Fibroblast of pulmonary artery (primary cell): ENCODE data around the gene NLRC5.
"Not testable (repeated sequence)": the region's sequence is repeated elsewhere in the genome, so short reads cannot be mapped to it uniquely, and the experiment has no call there.

Experiments used
- DNase-seq: peaks from one replicate; pipeline ENCODE4 v3.0.0-alpha.2; 2010; ENCODE audit warnings: low read depth
- H3K4me3 ChIP-seq: replicated peaks from 2 replicates; pipeline ENCODE4 v1.5.1; 2011; ENCODE audit warnings: low read depth, mild to moderate bottlenecking, control low read depth, low read length, moderate library complexity
- CTCF ChIP-seq: IDR thresholded peaks from 2 replicates; pipeline ENCODE4 v1.5.1; 2011; ENCODE audit warnings: mild to moderate bottlenecking, control low read depth, low read length, inconsistent platforms; ENCODE audit errors: missing control alignments

NLRC5 gene

GRCh38 chr16:56982695-56983094 is 6.7 kb upstream of the NLRC5 start:
- no peak for DNase-seq
- no peak overlapping the region for H3K4me3 ChIP-seq
- TF ChIP-seq CTCF: no peak

- no peak for DNase-seq
- no peak overlapping the region for H3K4me3 ChIP-seq
- TF ChIP-seq CTCF: no peak
Observed at GRCh38 chr16:56983211-56983751, 6.1 kb upstream of the NLRC5 start.

GRCh38 chr16:56984639-56985038 is 4.7 kb upstream of the NLRC5 start:
- no peak for DNase-seq
- no peak overlapping the region for H3K4me3 ChIP-seq
- TF ChIP-seq CTCF: no peak

- TF ChIP-seq CTCF: no peak
- DNase-seq: peak; percentile 85
- no peak overlapping the region for H3K4me3 ChIP-seq
Observed at GRCh38 chr16:56985288-56985961, 3.9 kb upstream of the NLRC5 start.

- H3K4me3 ChIP-seq: no peak overlapping the region
- no peak for TF ChIP-seq CTCF
- DNase-seq: no peak
Observed at GRCh38 chr16:56985962-56986360, 3.4 kb upstream of the NLRC5 start.

GRCh38 chr16:56986361-56986760 is 3.0 kb upstream of the NLRC5 start:
- no peak for TF ChIP-seq CTCF
- no peak for DNase-seq
- no peak overlapping the region for H3K4me3 ChIP-seq

- not testable (repeated sequence) for DNase-seq, H3K4me3 ChIP-seq
Observed at GRCh38 chr16:56986908-56987307, 2.4 kb upstream of the NLRC5 start.
